HepG2 (cell line): ENCODE data around the gene KLRC4. TPM values are rescaled to one million over a fixed set of nuclear protein-coding genes. Genes with fewer than 3 reads are reported as not detected.

ENCODE experiments used
- ATAC-seq: fragments of 200-7000 bp; cut with Tn5 transposase; 3 replicates; pipeline ENCODE4 v1.9.1; 2020; ENCODE audit warnings: mild to moderate bottlenecking, moderate library complexity
- BruUV-seq: library from RNA; stranded (reverse); fragments of 400-500 nt; replicated peaks from 2 replicates; lab custom pipeline; 2021; lab: Mats Ljungman, UMichigan
- CTCF ChIA-PET: fragments of 300-600 bp; formaldehyde crosslinking; extraction: SDS; loops from one replicate; lab custom pipeline; 2021; ENCODE audit warnings: low total read pairs, inconsistent platforms, low intra/inter-chr PET ratio; lab: Yijun Ruan, JAX
- POLR2A ChIA-PET: fragments of 350-600 bp; sonication (Branson Sonifier 250); formaldehyde crosslinking; loops from one replicate; lab custom pipeline; 2020; ENCODE audit warnings: antibody characterized with exemption, inconsistent platforms; lab: Yijun Ruan, JAX
- DNase-seq: peaks from one replicate; pipeline ENCODE4 v3.0.0-alpha.2; 2015; ENCODE audit warnings: low spot score
- FAIRE-seq: peaks from 3 replicates; lab custom pipeline; 2011; peaks lifted over from hg19 to GRCh38; lab: Jason Lieb, UNC
- H2AFZ ChIP-seq: one replicate; pipeline ENCODE4 v1.6.1; 2011; ENCODE audit warnings: low read length, inconsistent platforms
- H3K27ac ChIP-seq: fragments of 300-600 bp; 3 replicates; pipeline ENCODE4 v1.8.0; 2011; ENCODE audit warnings: mixed run types, mild to moderate bottlenecking, mixed read lengths, low read length, inconsistent platforms; ENCODE audit not compliant: insufficient read depth; ENCODE audit errors: extremely low read length
- H3K27me3 ChIP-seq, 2 experiments: fragments of 200-600 bp in 1 of 2; 2 replicates in 1 of 2; 3 replicates in 1 of 2; pipeline versions ENCODE4 v1.6.0 to v1.8.0; 2011; ENCODE audit warnings: low read length in 2 of 2, mild to moderate bottlenecking in 2 of 2, moderate library complexity in 2 of 2, inconsistent platforms in 1 of 2; ENCODE audit not compliant: insufficient read depth in 2 of 2, control insufficient read depth in 1 of 2
- H3K36me3 ChIP-seq, 2 experiments: fragments of 200-600 bp in 1 of 2; replicated peaks in 1 of 2; 2 replicates in 1 of 2; 3 replicates in 1 of 2; pipeline versions ENCODE4 v1.5.1 to v1.8.0; 2011; ENCODE audit warnings: low read length in 2 of 2, inconsistent platforms in 1 of 2; ENCODE audit not compliant: insufficient read depth in 2 of 2, control insufficient read depth in 1 of 2
- H3K4me1 ChIP-seq: 2 replicates; pipeline ENCODE4 v1.5.1; 2012; ENCODE audit warnings: low read length, inconsistent platforms; ENCODE audit not compliant: insufficient read depth
- H3K4me2 ChIP-seq: 2 replicates; pipeline ENCODE4 v1.6.0; 2011; ENCODE audit warnings: low read depth, low read length, inconsistent platforms
- H3K4me3 ChIP-seq, 3 experiments: fragments of 200-600 bp in 1 of 3; sonication (generic), shearing (Covaris generic) in 1 of 3; replicated peaks in 1 of 3; 2 replicates each; pipeline ENCODE4 v1.5.1; 2011 to 2016; ENCODE audit warnings: low read length in 3 of 3, inconsistent platforms in 2 of 3, low read depth in 2 of 3, mild to moderate bottlenecking in 2 of 3, control low read depth in 1 of 3, mixed read lengths in 1 of 3; ENCODE audit not compliant: insufficient read depth in 1 of 3
- H3K79me2 ChIP-seq: one replicate; pipeline ENCODE4 v1.6.1; 2011; ENCODE audit warnings: low read length, inconsistent platforms; ENCODE audit not compliant: insufficient read depth
- H3K9ac ChIP-seq: 2 replicates; pipeline ENCODE4 v1.6.0; 2011; ENCODE audit warnings: mild to moderate bottlenecking, low read depth, low read length, inconsistent platforms; ENCODE audit not compliant: insufficient read depth
- H3K9me3 ChIP-seq: 2 replicates; pipeline ENCODE4 v1.5.1; 2012; ENCODE audit warnings: mild to moderate bottlenecking, low read length
- H4K20me1 ChIP-seq: 2 replicates; pipeline ENCODE4 v1.6.0; 2011; ENCODE audit warnings: inconsistent platforms, mild to moderate bottlenecking, low read length, moderate library complexity; ENCODE audit not compliant: insufficient read depth
- CBX2 ChIP-seq, 2 experiments: fragments of 200-600 bp in 1 of 2; sonication (generic); formaldehyde crosslinking in 1 of 2; IDR thresholded peaks; 2 replicates each; pipeline versions ENCODE4 v1.7.0 to v1.8.1; 2018 to 2022; ENCODE audit warnings: low read depth in 2 of 2, low read length in 1 of 2, mild to moderate bottlenecking in 1 of 2, missing genetic modification reagents in 1 of 2
- GTF2F1 ChIP-seq: fragments of 150-350 bp; IDR thresholded peaks from 2 replicates; pipeline ENCODE4 v1.6.1; 2014; ENCODE audit warnings: low read length
- IRF9 ChIP-seq: sonication (generic); formaldehyde crosslinking; IDR thresholded peaks from 2 replicates; pipeline ENCODE4 v1.8.0; 2022; ENCODE audit warnings: missing genetic modification reagents, mild to moderate bottlenecking, borderline replicate concordance
- IRX3 ChIP-seq: sonication (generic); formaldehyde crosslinking; IDR thresholded peaks from 2 replicates; pipeline ENCODE4 v1.8.1; 2023; ENCODE audit warnings: mild to moderate bottlenecking, low read depth, missing genetic modification reagents, borderline replicate concordance
- KLF9 ChIP-seq: IDR thresholded peaks from 2 replicates; pipeline ENCODE4 v1.6.1; 2016; ENCODE audit warnings: low read depth
- TIGD3 ChIP-seq: sonication (generic); formaldehyde crosslinking; IDR thresholded peaks from 2 replicates; pipeline ENCODE4 v1.5.1; 2020; ENCODE audit warnings: mild to moderate bottlenecking, missing genetic modification reagents, borderline replicate concordance
- XRCC5 ChIP-seq: fragments of 200-400 bp; formaldehyde crosslinking; optimal IDR thresholded peaks from 2 replicates; pipeline ENCODE3; 2017; ENCODE audit warnings: mild to moderate bottlenecking, low read length
- ZFP90 ChIP-seq: sonication (generic); formaldehyde crosslinking; IDR thresholded peaks from 2 replicates; pipeline ENCODE4 v1.8.0; 2022; ENCODE audit warnings: missing genetic modification reagents, mild to moderate bottlenecking, inconsistent platforms, borderline replicate concordance
- ZNF615 ChIP-seq: sonication (generic); formaldehyde crosslinking; IDR thresholded peaks from 2 replicates; pipeline ENCODE4 v1.5.0; 2020; ENCODE audit warnings: mild to moderate bottlenecking, missing genetic modification reagents, borderline replicate concordance
- WGBS: methylation state at CpG from one replicate; pipeline ENCODE4 v1.1.6; 2017; ENCODE audit warnings: low lambda C conversion rate; 5-methylcytosine and 5-hydroxymethylcytosine counted together
- in situ Hi-C: cut with HindIII; loops from 2 replicates; pipeline ENCODE4 v1.10.0; 2017; ENCODE audit warnings: low pct_unique_long_range_greater_than_20kb; ENCODE audit not compliant: extremely low pct_ligation_motif_present
- intact Hi-C: fragments of 100-400 bp; cut with micrococcal nuclease; formaldehyde crosslinking; loops from one replicate; pipeline ENCODE4 v1.10.0; 2022; ENCODE audit not compliant: unreplicated experiment
- polyA plus RNA-seq, 8 experiments: library from polyadenylated mRNA; depleted of rRNA in 3 of 8; stranded (reverse) in 7 of 8; unstranded in 1 of 8; fragments of >200 nt; fragmentation: Illumina TruSeq in 4 of 8; extraction: Trizol in 4 of 8; gene quantifications; 2 replicates each; pipeline versions ENCODE4 v1.2.1 to v1.2.3, GENCODE V29; 2011 to 2016; ENCODE audit warnings: low read depth in 4 of 8, missing spikeins in 1 of 8, mixed read lengths in 1 of 8; ENCODE audit not compliant: insufficient read depth in 1 of 8
- total RNA-seq, 5 experiments: library from RNA; depleted of rRNA; stranded (reverse); fragments of >200 nt; fragmentation: Illumina TruSeq; extraction: Trizol; gene quantifications; 2 replicates each; pipeline ENCODE4 v1.2.3, GENCODE V29; 2016; ENCODE audit warnings: low read depth in 1 of 5
- TF ChIP-seq, protein P1 (sequence below): sonication (generic); formaldehyde crosslinking; IDR thresholded peaks from 2 replicates; pipeline ENCODE4 v1.4.0; 2020; ENCODE audit warnings: mild to moderate bottlenecking, missing genetic modification reagents
- TF ChIP-seq, protein P2 (sequence below): sonication (generic); formaldehyde crosslinking; IDR thresholded peaks from 2 replicates; pipeline ENCODE4 v1.5.0; 2020; ENCODE audit warnings: missing genetic modification reagents, mild to moderate bottlenecking, borderline replicate concordance
- TF ChIP-seq, protein P3 (sequence below): sonication (generic); formaldehyde crosslinking; IDR thresholded peaks from 2 replicates; pipeline ENCODE4 v1.5.0; 2020; ENCODE audit warnings: mild to moderate bottlenecking, missing genetic modification reagents
- TF ChIP-seq, protein P4 (sequence below): sonication (generic); formaldehyde crosslinking; IDR thresholded peaks from 2 replicates; pipeline ENCODE4 v1.5.0; 2020; ENCODE audit warnings: missing genetic modification reagents

KLRC4 gene
- total and polyA plus RNA-seq, 2 of the 13 experiments (the other 11 are each of a cell fraction or from before 2014, with no cell fraction given) = 0.09 TPM; not detected in 1

DNA sequence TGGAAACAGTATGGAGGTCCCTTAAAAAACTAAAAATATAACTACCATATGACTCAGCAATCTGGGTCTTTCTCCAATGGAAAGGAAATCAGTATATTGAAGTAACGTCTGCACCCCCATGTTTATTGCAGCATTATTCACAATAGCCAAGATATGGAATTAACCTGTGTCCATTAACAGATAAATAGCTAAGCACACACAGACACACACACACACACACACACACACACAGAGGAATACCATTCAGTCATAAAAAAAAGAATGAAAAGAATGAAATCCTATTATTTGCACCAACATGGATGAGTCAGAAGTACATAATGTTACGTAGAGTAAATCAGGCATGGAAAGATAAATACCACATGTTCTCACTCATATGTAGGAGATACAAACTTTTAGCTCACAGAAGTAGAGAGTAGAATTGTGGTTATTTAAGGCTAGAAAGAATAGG lies 24.4 kb downstream of the KLRC4 start (continued):
- TF ChIP-seq, protein P1, sequence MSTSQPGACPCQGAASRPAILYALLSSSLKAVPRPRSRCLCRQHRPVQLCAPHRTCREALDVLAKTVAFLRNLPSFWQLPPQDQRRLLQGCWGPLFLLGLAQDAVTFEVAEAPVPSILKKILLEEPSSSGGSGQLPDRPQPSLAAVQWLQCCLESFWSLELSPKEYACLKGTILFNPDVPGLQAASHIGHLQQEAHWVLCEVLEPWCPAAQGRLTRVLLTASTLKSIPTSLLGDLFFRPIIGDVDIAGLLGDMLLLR (CRISPR knock-in tag) = no peak
- TF ChIP-seq ZFP90 (CRISPR knock-in tag) (no peak), GTF2F1 (no peak), XRCC5 (no peak)
- TF ChIP-seq, protein P2, sequence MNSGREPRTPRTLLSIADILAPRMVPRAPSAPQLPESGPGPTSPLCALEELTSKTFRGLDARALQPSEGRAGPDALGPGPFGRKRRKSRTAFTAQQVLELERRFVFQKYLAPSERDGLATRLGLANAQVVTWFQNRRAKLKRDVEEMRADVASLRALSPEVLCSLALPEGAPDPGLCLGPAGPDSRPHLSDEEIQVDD (CRISPR knock-in tag) = no peak

- DNase-seq = no peak
- CTCF ChIA-PET = no interaction called here
- Histone ChIP-seq H3K9ac (no peak overlapping the region), H3K79me2 (no peaks in the 10 kb centered on the region), H3K4me1 (no peaks in the 10 kb centered on the region), H3K27me3 (no peaks in the 10 kb centered on the region), H2AFZ (no peak overlapping the region), H3K27ac (no peak overlapping the region), H3K36me3 (no peaks in the 10 kb centered on the region), H3K9me3 (no peaks in the 10 kb centered on the region), H4K20me1 (no peaks in the 10 kb centered on the region), H3K4me2 (no peak overlapping the region), H3K4me3 (no peak overlapping the region)
- POLR2A ChIA-PET = no interaction called here
- no peak for FAIRE-seq
- no peak for ATAC-seq
- in situ Hi-C loops (no loop called here), intact Hi-C loops (no loop called here)
- TF ChIP-seq CBX2 (IDR thresholded peaks at IDR 0.05; ENCODE audit: low read depth, low read length) (no peak), CBX2 (CRISPR knock-in tag; IDR thresholded peaks at IDR 0.05; ENCODE audit: low read depth) (no peak), IRF9 (no peak), KLF9 (CRISPR knock-in tag) (no peak), IRX3 (CRISPR knock-in tag) (no peak), ZNF615 (CRISPR knock-in tag) (no peak), TIGD3 (CRISPR knock-in tag) (no peak)
- TF ChIP-seq, protein P3, sequence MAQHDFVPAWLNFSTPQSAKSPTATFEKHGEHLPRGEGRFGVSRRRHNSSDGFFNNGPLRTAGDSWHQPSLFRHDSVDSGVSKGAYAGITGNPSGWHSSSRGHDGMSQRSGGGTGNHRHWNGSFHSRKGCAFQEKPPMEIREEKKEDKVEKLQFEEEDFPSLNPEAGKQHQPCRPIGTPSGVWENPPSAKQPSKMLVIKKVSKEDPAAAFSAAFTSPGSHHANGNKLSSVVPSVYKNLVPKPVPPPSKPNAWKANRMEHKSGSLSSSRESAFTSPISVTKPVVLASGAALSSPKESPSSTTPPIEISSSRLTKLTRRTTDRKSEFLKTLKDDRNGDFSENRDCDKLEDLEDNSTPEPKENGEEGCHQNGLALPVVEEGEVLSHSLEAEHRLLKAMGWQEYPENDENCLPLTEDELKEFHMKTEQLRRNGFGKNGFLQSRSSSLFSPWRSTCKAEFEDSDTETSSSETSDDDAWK (CRISPR knock-in tag) = no peak
- TF ChIP-seq, protein P4, sequence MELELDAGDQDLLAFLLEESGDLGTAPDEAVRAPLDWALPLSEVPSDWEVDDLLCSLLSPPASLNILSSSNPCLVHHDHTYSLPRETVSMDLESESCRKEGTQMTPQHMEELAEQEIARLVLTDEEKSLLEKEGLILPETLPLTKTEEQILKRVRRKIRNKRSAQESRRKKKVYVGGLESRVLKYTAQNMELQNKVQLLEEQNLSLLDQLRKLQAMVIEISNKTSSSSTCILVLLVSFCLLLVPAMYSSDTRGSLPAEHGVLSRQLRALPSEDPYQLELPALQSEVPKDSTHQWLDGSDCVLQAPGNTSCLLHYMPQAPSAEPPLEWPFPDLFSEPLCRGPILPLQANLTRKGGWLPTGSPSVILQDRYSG (CRISPR knock-in tag) = no peak
- BruUV-seq = no TSS peak
- WGBS = 1% methylated on average over 3 of the region's 3 CpGs
These were observed 25.4 kb downstream of the KLRC4 start for GRCh38 chr12:10384191-10384590.
